Tibial artery (tissue), 4 donors: ENCODE measurements around the gene CTIF.

Experiments
- DNase-seq, 2 donors: peaks; one replicate each; pipeline ENCODE4 v3.0.0-alpha.2; 2019
- H3K27ac ChIP-seq, 2 donors: fragments of 200-600 bp; sonication (generic) in 1 of 2; 1 replicate in 1 of 2; 2 replicates in 1 of 2; pipeline ENCODE4 v1.5.1; 2018 to 2019; ENCODE audit warnings: mild to moderate bottlenecking in 1 of 2
- H3K27me3 ChIP-seq, 2 donors: fragments of 200-600 bp; sonication (generic) in 1 of 2; one replicate each; pipeline versions ENCODE4 v1.5.1 to v1.6.0; 2016 to 2019
- H3K36me3 ChIP-seq, 3 donors: fragments of 200-600 bp; sonication (generic) in 2 of 3; one replicate each; pipeline ENCODE4 v1.5.1; 2016 to 2019; ENCODE audit warnings: mild to moderate bottlenecking in 2 of 3
- H3K4me1 ChIP-seq, 4 donors: fragments of 200-600 bp; sonication (generic) in 2 of 4; 1 replicate in 3 of 4; 2 replicates in 1 of 4; pipeline ENCODE4 v1.5.1; 2016 to 2019
- H3K4me3 ChIP-seq, 2 donors: fragments of 200-600 bp; sonication (generic) in 1 of 2; 1 replicate in 1 of 2; 2 replicates in 1 of 2; pipeline ENCODE4 v1.5.1; 2018 to 2019; ENCODE audit warnings: mild to moderate bottlenecking in 2 of 2
- H3K9me3 ChIP-seq, 3 donors: fragments of 200-600 bp; sonication (generic) in 1 of 3; one replicate each; pipeline ENCODE4 v1.5.1; 2016 to 2019
- CTCF ChIP-seq, 2 experiments: fragments of 200-600 bp in 1 of 2; fragments of 450-650 bp in 1 of 2; IDR thresholded peaks; one replicate each; pipeline ENCODE4 v1.5.1; 2017 to 2019; ENCODE audit warnings: antibody characterized with exemption in 2 of 2, mild to moderate bottlenecking in 1 of 2, moderate library complexity in 1 of 2
- intact Hi-C: fragments of 100-400 bp; cut with DNase I; formaldehyde crosslinking; loops from one replicate; pipeline ENCODE4 v1.15.0; 2023; ENCODE audit warnings: low total_unique reads

CTIF gene

GRCh38 chr18:48660346-48661228 is 121.8 kb downstream of the CTIF start:
- intact Hi-C loops, result loop anchor here (10.0 kb wide), 1 partner anchor 46 kb away; no protein-coding TSS in a partner anchor
- no peak for TF ChIP-seq CTCF (IDR thresholded peaks at IDR 0.05)
- no peak overlapping the region for H3K4me3 ChIP-seq
- H3K27ac ChIP-seq, result peak overlapping the region in 1 of 2 donors; percentile 43
- H3K9me3 ChIP-seq, result no peaks in the 10 kb centered on the region
- H3K36me3 ChIP-seq, result peaks cover 0 to 6% (median 6%) of the 10 kb centered on the region in 3 donors
- H3K27me3 ChIP-seq, result no peaks in the 10 kb centered on the region
- DNase-seq, result no peak
- H3K4me1 ChIP-seq, result peaks cover 0 to 47% (median 28%) of the 10 kb centered on the region in 4 donors

- H3K9me3 ChIP-seq, result no peaks in the 10 kb centered on the region
- no peak for TF ChIP-seq CTCF (IDR thresholded peaks at IDR 0.05)
- peaks cover 0 to 47% (median 27%) of the 10 kb centered on the region in 4 donors for H3K4me1 ChIP-seq
- peaks cover 0 to 15% (median 14%) of the 10 kb centered on the region in 3 donors for H3K36me3 ChIP-seq
- H3K4me3 ChIP-seq, result no peak overlapping the region
- intact Hi-C loops, result loop anchor here (10.0 kb wide), 1 partner anchor 47 kb away; no protein-coding TSS in a partner anchor
- no peaks in the 10 kb centered on the region for H3K27me3 ChIP-seq
- H3K27ac ChIP-seq, result peak overlapping the region in 1 of 2 donors; percentile 43
- DNase-seq, result no peak
Measured at GRCh38 chr18:48661421-48661820, 122.6 kb downstream of the CTIF start.

- intact Hi-C loops, result loop anchor here (10.0 kb wide), 1 partner anchor 47 kb away; no protein-coding TSS in a partner anchor
- no peaks in the 10 kb centered on the region for H3K9me3 ChIP-seq
- TF ChIP-seq CTCF (IDR thresholded peaks at IDR 0.05), result no peak
- DNase-seq, result peak in 1 of 2 donors; percentile 67
- no peaks in the 10 kb centered on the region for H3K27me3 ChIP-seq
- H3K36me3 ChIP-seq, result peaks cover 0 to 22% (median 19%) of the 10 kb centered on the region in 3 donors
- peaks cover 0 to 47% (median 26%) of the 10 kb centered on the region in 4 donors for H3K4me1 ChIP-seq
- no peak overlapping the region for H3K4me3 ChIP-seq
- H3K27ac ChIP-seq, result peak overlapping the region in 1 of 2 donors; percentile 43
Measured at GRCh38 chr18:48662011-48662661, 123.3 kb downstream of the CTIF start.

- Histone ChIP-seq H3K27ac (no peak overlapping the region), H3K9me3 (no peaks in the 10 kb centered on the region), H3K27me3 (no peaks in the 10 kb centered on the region), H3K4me1 (peaks cover 0 to 44% (median 26%) of the 10 kb centered on the region in 4 donors), H3K4me3 (no peak overlapping the region), H3K36me3 (peaks cover 0 to 31% (median 30%) of the 10 kb centered on the region in 3 donors)
- no peak for TF ChIP-seq CTCF (IDR thresholded peaks at IDR 0.05)
- intact Hi-C loops, result loop anchor here (1.0 to 10.0 kb wide), 2 partner anchors 49 to 187 kb away; no protein-coding TSS in a partner anchor
- DNase-seq, result peak in 1 of 2 donors; percentile 61
Measured at GRCh38 chr18:48663096-48663930, 124.5 kb downstream of the CTIF start.
